Type B pancreatic cell (in vitro differentiated cells): ENCODE measurements around the gene ZNF205. TPM values are rescaled to one million over a fixed set of nuclear protein-coding genes. Genes with fewer than 3 reads are reported as not detected.
A peak's percentile ranks its signal among the peaks of the same experiment; 100 is the strongest.

ENCODE experiments used
- DNase-seq: peaks from one replicate; pipeline ENCODE4 v3.0.0; 2021; ENCODE audit warnings: mixed read lengths; ENCODE audit not compliant: unreplicated experiment; ENCODE audit errors: extremely low spot score
- H3K27ac Mint-ChIP-seq: 2 replicates; pipeline ENCODE4 v1.8.0; 2021; ENCODE audit warnings: mild to moderate bottlenecking, mixed read lengths
- H3K27me3 Mint-ChIP-seq: 2 replicates; pipeline ENCODE4 v1.8.0; 2021; ENCODE audit warnings: mixed read lengths
- H3K36me3 Mint-ChIP-seq: 2 replicates; pipeline ENCODE4 v1.8.0; 2021; ENCODE audit warnings: mixed read lengths
- H3K4me1 Mint-ChIP-seq: one replicate; pipeline ENCODE4 v1.8.0; 2021; ENCODE audit warnings: mixed read lengths; ENCODE audit not compliant: unreplicated experiment
- H3K4me3 Mint-ChIP-seq: 2 replicates; pipeline ENCODE4 v1.8.0; 2021; ENCODE audit warnings: mild to moderate bottlenecking, mixed read lengths
- H3K9me3 Mint-ChIP-seq: 2 replicates; pipeline ENCODE4 v1.8.0; 2021; ENCODE audit warnings: mixed read lengths
- total RNA-seq: library from RNA; stranded (reverse); gene quantifications from 2 replicates; pipeline ENCODE4 v1.2.1, GENCODE V29; 2021; ENCODE audit warnings: low replicate concordance
- TF ChIP-seq, protein P1 (sequence below): fragments of 200-600 bp; sonication (generic); conservative IDR thresholded peaks from 2 replicates; pipeline ENCODE4 v1.5.0; 2021; ENCODE audit warnings: antibody characterized with exemption, mild to moderate bottlenecking

ZNF205 gene
- total RNA-seq, 1 donor from 2014 or later, result 15.0 TPM

- Mint-ChIP-seq H3K27me3 (peaks cover 18% of the 10 kb centered on the region), H3K36me3 (no peaks in the 10 kb centered on the region), H3K4me1 (peaks cover 14% of the 10 kb centered on the region), H3K9me3 (no peaks in the 10 kb centered on the region), H3K4me3 (no peak overlapping the region), H3K27ac (no peak overlapping the region)
- TF ChIP-seq, protein P1, sequence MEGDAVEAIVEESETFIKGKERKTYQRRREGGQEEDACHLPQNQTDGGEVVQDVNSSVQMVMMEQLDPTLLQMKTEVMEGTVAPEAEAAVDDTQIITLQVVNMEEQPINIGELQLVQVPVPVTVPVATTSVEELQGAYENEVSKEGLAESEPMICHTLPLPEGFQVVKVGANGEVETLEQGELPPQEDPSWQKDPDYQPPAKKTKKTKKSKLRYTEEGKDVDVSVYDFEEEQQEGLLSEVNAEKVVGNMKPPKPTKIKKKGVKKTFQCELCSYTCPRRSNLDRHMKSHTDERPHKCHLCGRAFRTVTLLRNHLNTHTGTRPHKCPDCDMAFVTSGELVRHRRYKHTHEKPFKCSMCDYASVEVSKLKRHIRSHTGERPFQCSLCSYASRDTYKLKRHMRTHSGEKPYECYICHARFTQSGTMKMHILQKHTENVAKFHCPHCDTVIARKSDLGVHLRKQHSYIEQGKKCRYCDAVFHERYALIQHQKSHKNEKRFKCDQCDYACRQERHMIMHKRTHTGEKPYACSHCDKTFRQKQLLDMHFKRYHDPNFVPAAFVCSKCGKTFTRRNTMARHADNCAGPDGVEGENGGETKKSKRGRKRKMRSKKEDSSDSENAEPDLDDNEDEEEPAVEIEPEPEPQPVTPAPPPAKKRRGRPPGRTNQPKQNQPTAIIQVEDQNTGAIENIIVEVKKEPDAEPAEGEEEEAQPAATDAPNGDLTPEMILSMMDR, result no peak
- no peak for DNase-seq
Measured at GRCh38 chr16:3092501-3092941, 19.9 kb upstream of the ZNF205 start.

DNA sequence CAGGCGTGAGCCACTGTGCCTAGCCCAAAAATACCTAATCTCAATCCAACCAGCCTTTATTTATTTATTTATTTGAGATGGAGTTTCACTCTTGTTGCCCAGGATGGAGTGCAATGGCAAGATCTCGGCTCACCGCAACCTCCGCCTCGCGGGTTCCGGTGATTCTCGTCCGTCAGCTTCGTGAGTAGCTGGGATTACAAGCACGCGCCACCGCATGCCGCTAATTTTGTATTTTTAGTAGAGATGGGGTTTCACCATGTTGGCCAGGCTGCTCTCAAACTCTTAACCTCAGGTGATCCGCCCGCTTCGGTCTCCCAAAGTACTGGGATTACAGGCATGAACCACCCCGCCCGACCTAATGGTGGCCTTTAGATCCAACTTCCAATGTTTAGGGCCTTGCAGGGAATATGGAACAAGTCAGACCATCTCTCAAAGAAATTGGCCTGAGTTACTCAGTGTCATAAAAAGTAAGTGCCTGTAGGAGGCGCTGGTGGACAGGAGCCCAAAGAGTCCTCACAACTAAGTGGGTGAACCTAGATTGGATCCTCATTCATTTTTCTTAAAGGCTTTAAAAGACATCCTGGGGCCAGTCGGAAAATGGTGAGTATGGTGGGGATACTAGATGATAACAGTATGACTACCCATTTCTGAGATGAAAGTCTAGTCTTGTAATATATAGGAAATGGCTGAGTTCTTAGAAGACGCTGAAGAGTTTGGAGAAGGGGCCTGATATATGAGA, 17.9 kb upstream of the ZNF205 start:
- Mint-ChIP-seq H3K36me3 (no peaks in the 10 kb centered on the region), H3K9me3 (no peaks in the 10 kb centered on the region), H3K27ac (no peak overlapping the region), H3K27me3 (peaks cover 37% of the 10 kb centered on the region), H3K4me3 (no peak overlapping the region), H3K4me1 (peaks cover 9% of the 10 kb centered on the region)
- TF ChIP-seq, protein P1, result peak; percentile 68
- no peak for DNase-seq

DNA sequence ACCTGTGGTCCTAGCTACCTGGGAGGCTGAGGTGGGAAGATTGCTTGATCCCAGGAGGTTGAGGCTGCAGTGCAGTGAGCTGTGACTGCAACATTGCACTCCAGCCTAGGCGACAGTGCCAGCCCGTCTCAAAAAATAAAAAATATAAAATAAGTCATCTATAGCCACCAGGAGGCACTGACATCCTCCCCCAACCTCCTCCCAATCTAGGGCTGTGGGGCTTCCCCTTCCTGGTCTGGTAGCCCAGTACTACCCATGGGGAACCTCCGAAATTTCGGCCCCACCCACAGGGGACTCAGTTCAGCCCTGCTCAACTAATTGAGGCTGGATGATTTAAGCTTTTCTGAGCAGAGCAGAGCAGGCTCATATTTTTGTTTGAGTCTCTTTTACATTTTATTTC, 16.5 kb upstream of the ZNF205 start:
- TF ChIP-seq, protein P1, result peak; percentile 35
- Mint-ChIP-seq H3K4me3 (no peak overlapping the region), H3K4me1 (peaks cover 13% of the 10 kb centered on the region), H3K27ac (no peak overlapping the region), H3K36me3 (no peaks in the 10 kb centered on the region), H3K27me3 (peaks cover 48% of the 10 kb centered on the region), H3K9me3 (no peaks in the 10 kb centered on the region)
- no peak for DNase-seq

DNA sequence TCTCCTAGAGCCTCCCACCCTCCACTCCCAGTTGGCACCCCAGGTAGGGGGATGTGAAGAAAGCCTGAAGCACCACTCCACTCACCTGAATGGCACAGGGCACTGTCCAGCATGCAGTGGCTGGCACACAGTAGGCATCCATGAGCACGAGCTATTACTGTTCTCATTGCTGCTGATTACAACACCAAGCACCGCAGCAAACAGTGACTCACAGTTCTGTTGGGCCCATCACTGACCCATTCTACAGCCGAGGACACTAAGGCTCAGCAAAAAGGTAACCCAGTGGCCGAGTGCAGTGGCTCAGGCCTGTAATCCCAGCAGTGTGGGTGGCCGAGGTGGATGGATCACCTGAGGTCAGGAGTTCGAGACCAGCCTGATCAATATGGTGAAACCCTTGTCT, 16.0 kb upstream of the ZNF205 start:
- Mint-ChIP-seq H3K9me3 (no peaks in the 10 kb centered on the region), H3K4me1 (peaks cover 17% of the 10 kb centered on the region), H3K27ac (no peak overlapping the region), H3K27me3 (peaks cover 52% of the 10 kb centered on the region), H3K36me3 (no peaks in the 10 kb centered on the region), H3K4me3 (no peak overlapping the region)
- DNase-seq, result no peak
- TF ChIP-seq, protein P1, result no peak

- DNase-seq, result no peak
- TF ChIP-seq, protein P1, result no peak
- Mint-ChIP-seq H3K4me1 (peaks cover 22% of the 10 kb centered on the region), H3K36me3 (no peaks in the 10 kb centered on the region), H3K9me3 (no peaks in the 10 kb centered on the region), H3K27me3 (peaks cover 58% of the 10 kb centered on the region), H3K4me3 (no peak overlapping the region), H3K27ac (no peak overlapping the region)
Measured at GRCh38 chr16:3097266-3097665, 15.1 kb upstream of the ZNF205 start.
